HCT116 (cell line): ENCODE results near the gene ACTL7A.

Source experiments
- EGR1 ChIP-seq: IDR thresholded peaks from 2 replicates; pipeline ENCODE4 v1.6.1; 2012; ENCODE audit warnings: low read depth
- EZH2phosphoT487 ChIP-seq: fragments of 200-600 bp; IDR thresholded peaks from 2 replicates; pipeline ENCODE4 v1.6.1; 2018; ENCODE audit warnings: antibody characterized with exemption, borderline replicate concordance
- POLR2A ChIP-seq: IDR thresholded peaks from 2 replicates; pipeline ENCODE4 v1.7.0; 2011; ENCODE audit warnings: borderline replicate concordance; ENCODE audit not compliant: insufficient read depth, insufficient read length; ENCODE audit errors: extremely low read depth
- TF ChIP-seq, protein P1 (sequence below): IDR thresholded peaks from 2 replicates; pipeline ENCODE4 v1.6.1; 2012; ENCODE audit warnings: low read depth
- TF ChIP-seq, protein P2 (sequence below), 3 experiments: fragments of 200-600 bp in 1 of 3; sonication (generic) in 1 of 3; IDR thresholded peaks in 2 of 3; conservative IDR thresholded peaks in 1 of 3; 2 replicates each; pipeline ENCODE4 v1.5.1; 2012 to 2017; ENCODE audit warnings: low read depth in 2 of 3, low read length in 2 of 3, antibody characterized with exemption in 1 of 3, borderline replicate concordance in 1 of 3, control low read depth in 1 of 3, mild to moderate bottlenecking in 1 of 3, mixed read lengths in 1 of 3, mixed run types in 1 of 3, moderate library complexity in 1 of 3; ENCODE audit not compliant: insufficient read depth in 1 of 3

DNA sequence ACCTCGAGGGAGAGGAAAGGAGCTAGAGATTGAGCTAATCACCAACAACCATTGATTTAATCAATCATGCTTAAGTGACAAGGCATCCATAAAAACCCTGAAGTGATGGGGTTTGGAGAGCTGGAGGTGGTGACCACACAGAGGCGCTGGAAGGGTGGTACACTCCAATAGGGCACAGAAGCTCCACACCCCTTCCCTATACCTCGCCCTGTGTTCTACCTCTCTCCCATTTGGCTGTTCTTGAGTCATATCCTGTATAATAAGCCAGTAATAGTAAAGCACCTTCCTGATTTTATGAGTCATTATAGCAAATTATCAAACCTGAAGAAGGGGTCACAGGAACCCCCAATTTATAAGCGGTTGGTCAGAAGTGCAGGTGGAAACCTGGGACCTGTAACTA, 24.5 kb upstream of the ACTL7A start:
- no peak for TF ChIP-seq POLR2A
- TF ChIP-seq, protein P1, sequence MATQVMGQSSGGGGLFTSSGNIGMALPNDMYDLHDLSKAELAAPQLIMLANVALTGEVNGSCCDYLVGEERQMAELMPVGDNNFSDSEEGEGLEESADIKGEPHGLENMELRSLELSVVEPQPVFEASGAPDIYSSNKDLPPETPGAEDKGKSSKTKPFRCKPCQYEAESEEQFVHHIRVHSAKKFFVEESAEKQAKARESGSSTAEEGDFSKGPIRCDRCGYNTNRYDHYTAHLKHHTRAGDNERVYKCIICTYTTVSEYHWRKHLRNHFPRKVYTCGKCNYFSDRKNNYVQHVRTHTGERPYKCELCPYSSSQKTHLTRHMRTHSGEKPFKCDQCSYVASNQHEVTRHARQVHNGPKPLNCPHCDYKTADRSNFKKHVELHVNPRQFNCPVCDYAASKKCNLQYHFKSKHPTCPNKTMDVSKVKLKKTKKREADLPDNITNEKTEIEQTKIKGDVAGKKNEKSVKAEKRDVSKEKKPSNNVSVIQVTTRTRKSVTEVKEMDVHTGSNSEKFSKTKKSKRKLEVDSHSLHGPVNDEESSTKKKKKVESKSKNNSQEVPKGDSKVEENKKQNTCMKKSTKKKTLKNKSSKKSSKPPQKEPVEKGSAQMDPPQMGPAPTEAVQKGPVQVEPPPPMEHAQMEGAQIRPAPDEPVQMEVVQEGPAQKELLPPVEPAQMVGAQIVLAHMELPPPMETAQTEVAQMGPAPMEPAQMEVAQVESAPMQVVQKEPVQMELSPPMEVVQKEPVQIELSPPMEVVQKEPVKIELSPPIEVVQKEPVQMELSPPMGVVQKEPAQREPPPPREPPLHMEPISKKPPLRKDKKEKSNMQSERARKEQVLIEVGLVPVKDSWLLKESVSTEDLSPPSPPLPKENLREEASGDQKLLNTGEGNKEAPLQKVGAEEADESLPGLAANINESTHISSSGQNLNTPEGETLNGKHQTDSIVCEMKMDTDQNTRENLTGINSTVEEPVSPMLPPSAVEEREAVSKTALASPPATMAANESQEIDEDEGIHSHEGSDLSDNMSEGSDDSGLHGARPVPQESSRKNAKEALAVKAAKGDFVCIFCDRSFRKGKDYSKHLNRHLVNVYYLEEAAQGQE, result no peak
- TF ChIP-seq, protein P2, sequence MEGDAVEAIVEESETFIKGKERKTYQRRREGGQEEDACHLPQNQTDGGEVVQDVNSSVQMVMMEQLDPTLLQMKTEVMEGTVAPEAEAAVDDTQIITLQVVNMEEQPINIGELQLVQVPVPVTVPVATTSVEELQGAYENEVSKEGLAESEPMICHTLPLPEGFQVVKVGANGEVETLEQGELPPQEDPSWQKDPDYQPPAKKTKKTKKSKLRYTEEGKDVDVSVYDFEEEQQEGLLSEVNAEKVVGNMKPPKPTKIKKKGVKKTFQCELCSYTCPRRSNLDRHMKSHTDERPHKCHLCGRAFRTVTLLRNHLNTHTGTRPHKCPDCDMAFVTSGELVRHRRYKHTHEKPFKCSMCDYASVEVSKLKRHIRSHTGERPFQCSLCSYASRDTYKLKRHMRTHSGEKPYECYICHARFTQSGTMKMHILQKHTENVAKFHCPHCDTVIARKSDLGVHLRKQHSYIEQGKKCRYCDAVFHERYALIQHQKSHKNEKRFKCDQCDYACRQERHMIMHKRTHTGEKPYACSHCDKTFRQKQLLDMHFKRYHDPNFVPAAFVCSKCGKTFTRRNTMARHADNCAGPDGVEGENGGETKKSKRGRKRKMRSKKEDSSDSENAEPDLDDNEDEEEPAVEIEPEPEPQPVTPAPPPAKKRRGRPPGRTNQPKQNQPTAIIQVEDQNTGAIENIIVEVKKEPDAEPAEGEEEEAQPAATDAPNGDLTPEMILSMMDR (IDR thresholded peaks at IDR 0.05 in 2 of 3, conservative IDR thresholded peaks at IDR 0.05 in 1 of 3; ENCODE audit: borderline replicate concordance in 1 of 3, insufficient read depth in 1 of 3, low read depth in 2 of 3, low read length in 2 of 3), result no peak
- TF ChIP-seq EZH2phosphoT487, result no peak
- TF ChIP-seq EGR1, result no peak
